Measurements from ENCODE around the gene KIF24. TPM values are rescaled to one million over a fixed set of nuclear protein-coding genes. Genes with fewer than 3 reads are reported as not detected.
A peak's percentile ranks its signal among the peaks of the same experiment; 100 is the strongest.

The KIF24 gene
- total and polyA plus RNA-seq, 2 donors (not counting 1 experiment from before 2014, with no cell fraction given) = 0.07 to 0.79 TPM

- H3K4me1 ChIP-seq (ENCODE audit: control insufficient read depth in 2 of 2, insufficient read depth in 2 of 2, low read length in 2 of 2) = peaks cover 29 to 43% of the 10 kb centered on the region in 2 donors
- no peaks in the 10 kb centered on the region for H3K36me3 ChIP-seq (replicated peaks in 1 of 2; ENCODE audit: control extremely low read depth in 1 of 2, control insufficient read depth in 1 of 2, extremely low read depth in 1 of 2, insufficient read depth in 2 of 2, low read length in 1 of 2)
- intact Hi-C loops (cut with micrococcal nuclease) = loop anchor here (2.0 to 10.0 kb wide), 8 partner anchors 251 to 904 kb away; partner anchors contain the start of genes ATOSB, DCAF12, NOL6 and PIGO
- H4K20me1 ChIP-seq (ENCODE audit: control insufficient read depth, insufficient read depth, low read length, poor library complexity, severe bottlenecking) = no peaks in the 10 kb centered on the region
- H3K9ac ChIP-seq (ENCODE audit: low read length) = no peak overlapping the region
- no peak overlapping the region for H3K4me2 ChIP-seq (replicated peaks; ENCODE audit: low read depth, low read length, poor library complexity, severe bottlenecking)
- no peak overlapping the region for H3K4me3 ChIP-seq (ENCODE audit: control extremely low read depth in 1 of 5, extremely low read depth in 1 of 5, insufficient read depth in 1 of 5, low read depth in 2 of 5, low read length in 4 of 5)
- no peak for DNase-seq
- WGBS (ENCODE audit: insufficient coverage) = 93% methylated on average over 3 of the region's 3 CpGs
- no peak overlapping the region for H3K27ac ChIP-seq (ENCODE audit: low read length in 2 of 2)
- no peaks in the 10 kb centered on the region for H3K27me3 Mint-ChIP-seq
- ChIA-PET CTCF (interaction anchor here (0.5 to 5.7 kb wide), 17 partner anchors 10 to 753 kb away, joined by 3 to 72 read pairs (median 4); partner anchors contain the start of genes RPP25L, UBAP1 and UBAP2), POLR2A (interaction anchor here (0.7 to 1.7 kb wide), 2 partner anchors 47 to 259 kb away, joined by 4 to 5 read pairs; partner anchors contain the start of gene SIGMAR1)
- no peak overlapping the region for H2AFZ ChIP-seq (ENCODE audit: insufficient read depth, low read depth, low read length, poor library complexity, severe bottlenecking)
- no peaks in the 10 kb centered on the region for H3K79me2 ChIP-seq (ENCODE audit: control insufficient read depth, insufficient read depth, low read length)
- H3K4me3 Mint-ChIP-seq = peak overlapping the region; percentile 91
- peak overlapping the region; percentile 59 for H3K27ac Mint-ChIP-seq
- peaks cover 43% of the 10 kb centered on the region for H3K4me1 Mint-ChIP-seq
- ATAC-seq (ENCODE audit: low read depth) = no peak
- H3K9me3 ChIP-seq (ENCODE audit: control extremely low read depth in 1 of 3, control insufficient read depth in 2 of 3, insufficient read depth in 1 of 3, low read length in 2 of 3) = peaks cover 0 to 14% (median 0%) of the 10 kb centered on the region in 3 donors
- TF ChIP-seq CTCF (IDR thresholded peaks at IDR 0.05) (no peak), EZH2 (IDR thresholded peaks at IDR 0.05; ENCODE audit: borderline replicate concordance, insufficient read depth, low read depth, low read length, poor library complexity, severe bottlenecking) (no peak)
- no peaks in the 10 kb centered on the region for H3K9me3 Mint-ChIP-seq (ENCODE audit: insufficient read depth)
- H3K27me3 ChIP-seq (replicated peaks in 1 of 4; ENCODE audit: control extremely low read depth in 1 of 4, control insufficient read depth in 3 of 4, insufficient read depth in 4 of 4, low read length in 3 of 4) = peaks cover 0 to 16% (median 4%) of the 10 kb centered on the region in 4 experiments
These were observed 49.5 kb upstream of the KIF24 start for GRCh38 chr9:34378376-34379060.

- no peak for ATAC-seq (ENCODE audit: low read depth)
These were observed 48.3 kb upstream of the KIF24 start for GRCh38 chr9:34377404-34377746.

More at GRCh38 chr9:34377404-34377746, 48.3 kb upstream of the KIF24 start:
- no peak overlapping the region for H3K27ac Mint-ChIP-seq
- Histone ChIP-seq H3K4me2 (replicated peaks; ENCODE audit: low read depth, low read length, poor library complexity, severe bottlenecking) (peak overlapping the region; percentile 99), H3K36me3 (replicated peaks in 1 of 2; ENCODE audit: control extremely low read depth in 1 of 2, control insufficient read depth in 1 of 2, extremely low read depth in 1 of 2, insufficient read depth in 2 of 2, low read length in 1 of 2) (no peaks in the 10 kb centered on the region), H3K9me3 (ENCODE audit: control extremely low read depth in 1 of 3, control insufficient read depth in 2 of 3, insufficient read depth in 1 of 3, low read length in 2 of 3) (peaks cover 0 to 18% (median 0%) of the 10 kb centered on the region in 3 donors), H4K20me1 (ENCODE audit: control insufficient read depth, insufficient read depth, low read length, poor library complexity, severe bottlenecking) (no peaks in the 10 kb centered on the region), H3K9ac (ENCODE audit: low read length) (peak overlapping the region; percentile 77), H3K4me1 (ENCODE audit: control insufficient read depth in 2 of 2, insufficient read depth in 2 of 2, low read length in 2 of 2) (peaks cover 29 to 43% of the 10 kb centered on the region in 2 donors), H3K79me2 (ENCODE audit: control insufficient read depth, insufficient read depth, low read length) (no peaks in the 10 kb centered on the region), H3K27me3 (replicated peaks in 1 of 4; ENCODE audit: control extremely low read depth in 1 of 4, control insufficient read depth in 3 of 4, insufficient read depth in 4 of 4, low read length in 3 of 4) (peaks cover 0 to 16% (median 4%) of the 10 kb centered on the region in 4 experiments), H2AFZ (ENCODE audit: insufficient read depth, low read depth, low read length, poor library complexity, severe bottlenecking) (peak overlapping the region; percentile 87), H3K4me3 (ENCODE audit: control extremely low read depth in 1 of 5, extremely low read depth in 1 of 5, insufficient read depth in 1 of 5, low read depth in 2 of 5, low read length in 4 of 5) (peak overlapping the region; percentile 69 to 85 (median 80)), H3K27ac (ENCODE audit: low read length in 2 of 2) (no peak overlapping the region)
- TF ChIP-seq EZH2 (IDR thresholded peaks at IDR 0.05; ENCODE audit: borderline replicate concordance, insufficient read depth, low read depth, low read length, poor library complexity, severe bottlenecking) = no peak
- no peak for TF ChIP-seq CTCF (IDR thresholded peaks at IDR 0.05)
- no peak for DNase-seq
- H3K9me3 Mint-ChIP-seq (ENCODE audit: insufficient read depth) = no peaks in the 10 kb centered on the region
- no peaks in the 10 kb centered on the region for H3K27me3 Mint-ChIP-seq
- peaks cover 39% of the 10 kb centered on the region for H3K4me1 Mint-ChIP-seq
- H3K4me3 Mint-ChIP-seq = peak overlapping the region; percentile 98
- 2% methylated on average over 18 of the region's 21 CpGs for WGBS (ENCODE audit: insufficient coverage)
- CTCF ChIA-PET = interaction anchor here (0.8 to 5.7 kb wide), 11 partner anchors 9 to 738 kb away, joined by 3 to 72 read pairs (median 4); partner anchors contain the start of gene ATOSB
- intact Hi-C loops (cut with micrococcal nuclease) = loop anchor here (1.0 to 10.0 kb wide), 12 partner anchors 146 to 903 kb away; partner anchors contain the start of genes ATOSB, DCAF12, NOL6 and PIGO
- POLR2A ChIA-PET = interaction anchor here (1.1 to 1.9 kb wide), 3 partner anchors 46 to 260 kb away, joined by 4 to 5 read pairs (median 4); partner anchors contain the start of gene SIGMAR1
